ENCODE measurements around the gene ATG2A. TPM values are rescaled to one million over a fixed set of nuclear protein-coding genes. Genes with fewer than 3 reads are reported as not detected.

ATG2A gene
- total RNA-seq, 4 donors from 2014 or later = 33.0 to 93.6 (median 45.8) TPM

- H3K27me3 ChIP-seq = no peaks in the 10 kb centered on the region
- peak overlapping the region in 3 of 4 donors; percentile 43 to 69 (median 56) for H3K27ac ChIP-seq
- H3K36me3 ChIP-seq = peaks cover 2 to 28% (median 5%) of the 10 kb centered on the region in 3 donors
- peaks cover 0 to 89% (median 82%) of the 10 kb centered on the region in 4 donors for H3K4me1 ChIP-seq
- 72 to 75% methylated on average over 19 of the region's 19 CpGs for WGBS, 2 donors
- H3K9me3 ChIP-seq = no peaks in the 10 kb centered on the region
- no peak overlapping the region for H3K4me3 ChIP-seq
- DNase-seq (ENCODE audit: low spot score in 2 of 2) = no peak
- TF ChIP-seq EP300 (IDR thresholded peaks at IDR 0.05) (no peak), POLR2A (IDR thresholded peaks at IDR 0.05) (no peak)
These were observed 58.3 kb downstream of the ATG2A start for GRCh38 chr11:64858467-64859263.

DNA sequence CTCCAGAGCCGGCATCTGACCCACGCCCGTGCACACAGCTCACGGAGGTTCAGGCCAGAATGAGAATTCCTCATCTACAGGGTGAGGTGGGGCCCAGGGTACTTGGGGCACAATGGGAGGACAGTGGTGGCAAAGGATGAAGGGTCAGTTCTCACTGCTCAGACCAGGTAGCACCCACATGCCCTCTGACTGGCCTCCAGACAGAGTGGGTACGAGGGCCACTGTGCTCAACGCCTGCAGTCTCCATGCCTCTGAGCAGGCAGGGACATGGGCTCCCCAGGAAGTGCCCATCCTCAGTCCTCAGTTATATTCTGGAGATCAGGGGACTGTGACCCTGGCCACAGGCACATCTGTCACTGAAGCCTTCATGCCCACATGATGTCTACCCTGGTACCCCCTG is 59.5 kb downstream of the ATG2A start:
- Histone ChIP-seq H3K4me3 (no peak overlapping the region), H3K9me3 (no peaks in the 10 kb centered on the region), H3K36me3 (peaks cover 2 to 38% (median 5%) of the 10 kb centered on the region in 3 donors), H3K27ac (peak overlapping the region in 3 of 4 donors; percentile 78 to 82 (median 82)), H3K4me1 (peaks cover 0 to 89% (median 78%) of the 10 kb centered on the region in 4 donors), H3K27me3 (no peaks in the 10 kb centered on the region)
- WGBS, 2 donors = 91% methylated on average over 4 to 6 of the region's 6 CpGs
- DNase-seq (ENCODE audit: low spot score in 2 of 2) = no peak
- TF ChIP-seq EP300 (IDR thresholded peaks at IDR 0.05) (no peak), POLR2A (IDR thresholded peaks at IDR 0.05) (no peak)
- TF ChIP-seq, protein P1, sequence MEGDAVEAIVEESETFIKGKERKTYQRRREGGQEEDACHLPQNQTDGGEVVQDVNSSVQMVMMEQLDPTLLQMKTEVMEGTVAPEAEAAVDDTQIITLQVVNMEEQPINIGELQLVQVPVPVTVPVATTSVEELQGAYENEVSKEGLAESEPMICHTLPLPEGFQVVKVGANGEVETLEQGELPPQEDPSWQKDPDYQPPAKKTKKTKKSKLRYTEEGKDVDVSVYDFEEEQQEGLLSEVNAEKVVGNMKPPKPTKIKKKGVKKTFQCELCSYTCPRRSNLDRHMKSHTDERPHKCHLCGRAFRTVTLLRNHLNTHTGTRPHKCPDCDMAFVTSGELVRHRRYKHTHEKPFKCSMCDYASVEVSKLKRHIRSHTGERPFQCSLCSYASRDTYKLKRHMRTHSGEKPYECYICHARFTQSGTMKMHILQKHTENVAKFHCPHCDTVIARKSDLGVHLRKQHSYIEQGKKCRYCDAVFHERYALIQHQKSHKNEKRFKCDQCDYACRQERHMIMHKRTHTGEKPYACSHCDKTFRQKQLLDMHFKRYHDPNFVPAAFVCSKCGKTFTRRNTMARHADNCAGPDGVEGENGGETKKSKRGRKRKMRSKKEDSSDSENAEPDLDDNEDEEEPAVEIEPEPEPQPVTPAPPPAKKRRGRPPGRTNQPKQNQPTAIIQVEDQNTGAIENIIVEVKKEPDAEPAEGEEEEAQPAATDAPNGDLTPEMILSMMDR (IDR thresholded peaks at IDR 0.05) = no peak

GRCh38 chr11:64856382-64857227 is 60.4 kb downstream of the ATG2A start:
- WGBS, 2 donors = 52 to 65% methylated on average over 17 to 19 of the region's 20 CpGs
- peak in 1 of 2 donors; percentile 48 for TF ChIP-seq EP300 (IDR thresholded peaks at IDR 0.05)
- TF ChIP-seq, protein P1 (IDR thresholded peaks at IDR 0.05) = no peak
- Histone ChIP-seq H3K27me3 (no peaks in the 10 kb centered on the region), H3K4me1 (peaks cover 0 to 88% (median 73%) of the 10 kb centered on the region in 4 donors), H3K27ac (peak overlapping the region; percentile 61 to 82 (median 80)), H3K4me3 (no peak overlapping the region), H3K9me3 (no peaks in the 10 kb centered on the region), H3K36me3 (peaks cover 2 to 44% (median 5%) of the 10 kb centered on the region in 3 donors)
- DNase-seq (ENCODE audit: low spot score in 2 of 2) = no peak

- WGBS, 2 donors = 66 to 78% methylated on average over 17 to 22 of the region's 22 CpGs
- no peak overlapping the region for H3K4me3 ChIP-seq
These were observed 61.3 kb downstream of the ATG2A start for GRCh38 chr11:64855596-64856304.

More at GRCh38 chr11:64855596-64856304, 61.3 kb downstream of the ATG2A start:
- Histone ChIP-seq H3K4me1 (peaks cover 0 to 91% (median 73%) of the 10 kb centered on the region in 4 donors), H3K9me3 (no peaks in the 10 kb centered on the region), H3K27ac (peak overlapping the region; percentile 61 to 82 (median 80)), H3K36me3 (peaks cover 2 to 44% (median 5%) of the 10 kb centered on the region in 3 donors), H3K27me3 (no peaks in the 10 kb centered on the region)
- no peak for TF ChIP-seq EP300 (IDR thresholded peaks at IDR 0.05)
- TF ChIP-seq POLR2A (IDR thresholded peaks at IDR 0.05) = no peak
- TF ChIP-seq, protein P1 (IDR thresholded peaks at IDR 0.05) = no peak
- no peak for DNase-seq (ENCODE audit: low spot score in 2 of 2)
